K562 (cell line): ENCODE results near the gene KIF18B. TPM values are rescaled to one million over a fixed set of nuclear protein-coding genes. Genes with fewer than 3 reads are reported as not detected.
A peak's percentile ranks its signal among the peaks of the same experiment; 100 is the strongest.

Experiments used
- ATAC-seq: fragments of 200-7000 bp; cut with Tn5 transposase; 3 replicates; pipeline ENCODE4 v1.9.1; 2020; ENCODE audit warnings: moderate library complexity
- BruUV-seq: library from RNA; stranded (reverse); fragments of 400-500 nt; replicated peaks from 2 replicates; lab custom pipeline; 2021; lab: Mats Ljungman, UMichigan
- CTCF ChIA-PET: fragments of 300-600 bp; formaldehyde crosslinking; extraction: SDS; loops from one replicate; lab custom pipeline; 2021; ENCODE audit warnings: low intra/inter-chr PET ratio; lab: Yijun Ruan, JAX
- POLR2A ChIA-PET: fragments of 300-600, 350-650 bp; sonication (Branson Sonifier 250); formaldehyde crosslinking; extraction: SDS; loops from one replicate; lab custom pipeline; 2021; ENCODE audit warnings: antibody characterized with exemption, inconsistent platforms; lab: Yijun Ruan, JAX
- DNase-seq, 4 experiments: peaks; one replicate each; pipeline versions ENCODE4 v3.0.0 to v3.0.0-alpha.2; 2011 to 2018; ENCODE audit warnings: low spot score in 3 of 4, mixed read lengths in 3 of 4; ENCODE audit errors: extremely low read depth in 1 of 4
- FAIRE-seq: peaks from 2 replicates; lab custom pipeline; 2011; peaks lifted over from hg19 to GRCh38; lab: Jason Lieb, UNC
- H2AFZ ChIP-seq: 2 replicates; pipeline ENCODE4 v1.6.0; 2011; ENCODE audit warnings: low read depth, low read length, control low read depth, inconsistent platforms
- H3K27ac ChIP-seq: fragments of 200-600 bp; 3 replicates; pipeline ENCODE4 v1.8.0; 2011; ENCODE audit warnings: low read depth, mild to moderate bottlenecking, control low read depth, inconsistent platforms, low read length, moderate library complexity, mixed read lengths; ENCODE audit errors: extremely low read depth
- H3K27me3 ChIP-seq, 2 experiments: fragments of 300-600 bp in 1 of 2; 2 replicates in 1 of 2; 3 replicates in 1 of 2; pipeline versions ENCODE4 v1.6.0 to v1.8.0; 2011; ENCODE audit warnings: inconsistent platforms in 2 of 2, low read length in 2 of 2, mild to moderate bottlenecking in 1 of 2, mixed read lengths in 1 of 2, moderate library complexity in 1 of 2; ENCODE audit not compliant: control insufficient read depth in 2 of 2, insufficient read depth in 2 of 2
- H3K36me3 ChIP-seq: fragments of 300-600 bp; 3 replicates; pipeline ENCODE4 v1.8.0; 2011; ENCODE audit warnings: mild to moderate bottlenecking, low read length, inconsistent platforms; ENCODE audit not compliant: control insufficient read depth, insufficient read depth
- H3K4me1 ChIP-seq, 2 experiments: fragments of 200-600 bp in 1 of 2; replicated peaks in 1 of 2; 2 replicates in 1 of 2; 3 replicates in 1 of 2; pipeline versions ENCODE4 v1.5.1 to v1.8.0; 2011; ENCODE audit warnings: inconsistent platforms in 2 of 2, low read length in 2 of 2, mild to moderate bottlenecking in 1 of 2, mixed read lengths in 1 of 2, moderate library complexity in 1 of 2; ENCODE audit not compliant: control insufficient read depth in 2 of 2, insufficient read depth in 2 of 2
- H3K4me2 ChIP-seq: 2 replicates; pipeline ENCODE4 v1.6.1; 2011; ENCODE audit warnings: low read length, control low read depth, inconsistent platforms, mixed read lengths; ENCODE audit not compliant: insufficient read depth
- H3K4me3 ChIP-seq: fragments of 200-600 bp; sonication (generic), shearing (Covaris generic); 2 replicates; pipeline ENCODE4 v1.5.1; 2016; ENCODE audit warnings: control low read depth, inconsistent platforms
- H3K79me2 ChIP-seq: fragments of 200-600 bp; 3 replicates; pipeline ENCODE4 v1.8.0; 2011; ENCODE audit warnings: low read length, inconsistent platforms; ENCODE audit not compliant: control insufficient read depth, insufficient read depth
- H3K9ac ChIP-seq, 2 experiments: 2 replicates each; pipeline versions ENCODE4 v1.6.0 to v1.6.1; 2011; ENCODE audit warnings: low read depth in 2 of 2, low read length in 2 of 2, control low read depth in 1 of 2, inconsistent platforms in 1 of 2, mild to moderate bottlenecking in 1 of 2, mixed read lengths in 1 of 2; ENCODE audit not compliant: insufficient read depth in 1 of 2
- H3K9me1 ChIP-seq: one replicate; pipeline ENCODE4 v1.6.0; 2011; ENCODE audit warnings: inconsistent platforms, mild to moderate bottlenecking, low read length, moderate library complexity; ENCODE audit not compliant: control insufficient read depth, insufficient read depth
- H3K9me3 ChIP-seq: replicated peaks from 2 replicates; pipeline ENCODE4 v1.5.1; 2011; ENCODE audit warnings: low read depth, low read length, inconsistent platforms; ENCODE audit not compliant: control insufficient read depth, insufficient read depth
- H4K20me1 ChIP-seq: replicated peaks from 2 replicates; pipeline ENCODE4 v1.6.1; 2011; ENCODE audit warnings: low read length, inconsistent platforms, mixed read lengths; ENCODE audit not compliant: control insufficient read depth, insufficient read depth
- ARID1B ChIP-seq: fragments of 450-650 bp; IDR thresholded peaks from 2 replicates; pipeline ENCODE4 v1.6.1; 2016; ENCODE audit warnings: antibody characterized with exemption, mild to moderate bottlenecking, inconsistent platforms
- CSDE1 ChIP-seq, 2 experiments: fragments of 450-650 bp; IDR thresholded peaks; 2 replicates each; pipeline ENCODE4 v1.6.1; 2016; ENCODE audit warnings: mild to moderate bottlenecking in 1 of 2
- E2F4 ChIP-seq: sonication (generic); formaldehyde crosslinking; IDR thresholded peaks from 2 replicates; pipeline ENCODE4 v1.8.0; 2022; ENCODE audit warnings: mild to moderate bottlenecking, low read depth, missing genetic modification reagents
- ID3 ChIP-seq, 2 experiments: fragments of 250-450 bp in 1 of 2; fragments of 450-650 bp in 1 of 2; sonication (Bioruptor Pico) in 1 of 2; IDR thresholded peaks; 2 replicates each; pipeline versions ENCODE4 v1.6.1 to v1.8.0; 2016 to 2021; ENCODE audit warnings: mild to moderate bottlenecking in 2 of 2, moderate library complexity in 2 of 2, missing compliant biosample characterization in 1 of 2, missing genetic modification characterization in 1 of 2
- KAT8 ChIP-seq: fragments of 450-650 bp; IDR thresholded peaks from 2 replicates; pipeline ENCODE4 v1.6.1; 2016; ENCODE audit warnings: low read depth, mild to moderate bottlenecking
- KDM4B ChIP-seq, 2 experiments: fragments of 450-650 bp in 1 of 2; sonication (generic) in 1 of 2; IDR thresholded peaks; 2 replicates each; pipeline ENCODE4 v1.6.1; 2016 to 2017; ENCODE audit warnings: borderline replicate concordance in 2 of 2, antibody characterized with exemption in 1 of 2, low read depth in 1 of 2, mild to moderate bottlenecking in 1 of 2
- NR0B1 ChIP-seq: fragments of 450-650 bp; IDR thresholded peaks from one replicate; pipeline ENCODE4 v1.6.1; 2018; ENCODE audit warnings: mild to moderate bottlenecking, moderate library complexity; ENCODE audit not compliant: partially characterized antibody
- ZC3H8 ChIP-seq: fragments of 450-650 bp; IDR thresholded peaks from 2 replicates; pipeline ENCODE4 v1.6.1; 2017
- ZNF146 ChIP-seq: IDR thresholded peaks from one replicate; pipeline ENCODE4 v1.6.1; 2018; ENCODE audit warnings: missing compliant biosample characterization; ENCODE audit not compliant: unreplicated experiment
- ZNF224 ChIP-seq: sonication (generic); formaldehyde crosslinking; IDR thresholded peaks from 2 replicates; pipeline ENCODE4 v1.8.0; 2022; ENCODE audit warnings: mild to moderate bottlenecking, missing genetic modification reagents
- WGBS: fragments of 100-300 bp; shearing (Covaris generic); methylation state at CpG from one replicate; pipeline ENCODE4 v1.1.6; 2016; ENCODE audit warnings: low coverage, mixed read lengths; ENCODE audit not compliant: insufficient coverage; ENCODE audit errors: missing lambda C conversion rate; 5-methylcytosine and 5-hydroxymethylcytosine counted together
- in situ Hi-C: fragments of 300-500 bp; cut with MboI; formaldehyde crosslinking; loops from 4 replicates; pipeline ENCODE4 v1.15.0; 2018; ENCODE audit warnings: inconsistent platforms, mixed read lengths
- intact Hi-C: fragments of 100-400 bp; cut with micrococcal nuclease; formaldehyde crosslinking; loops from 2 replicates; pipeline ENCODE4 v1.14.2; 2022
- polyA plus RNA-seq, 8 experiments: library from polyadenylated mRNA; depleted of rRNA in 4 of 8; stranded (reverse) in 5 of 8; unstranded in 3 of 8; fragments of >200 nt; fragmentation: Nextera tagmentation in 2 of 8; fragmentation: Illumina TruSeq in 1 of 8; extraction: Ambion mirVana in 2 of 8; extraction: Trizol in 1 of 8; gene quantifications; 2 replicates each; pipeline versions ENCODE4 v1.2.1 to v1.2.3, GENCODE V29; 2011 to 2014; ENCODE audit warnings: inconsistent platforms in 1 of 8, missing spikeins in 1 of 8
- total RNA-seq, 7 experiments: library from RNA; depleted of rRNA in 6 of 7; stranded (reverse); fragments of >200 nt in 6 of 7; fragmentation: Illumina TruSeq in 2 of 7; extraction: Trizol in 2 of 7; gene quantifications; 2 replicates each; pipeline versions ENCODE4 v1.2.1 to v1.2.3, GENCODE V29; 2011 to 2021; ENCODE audit warnings: low replicate concordance in 1 of 7
- TF ChIP-seq, protein P1 (sequence below): fragments of 200-400 bp; formaldehyde crosslinking; IDR thresholded peaks from 2 replicates; pipeline ENCODE4 v1.6.1; 2017; ENCODE audit warnings: mild to moderate bottlenecking, low read depth, low read length, moderate library complexity

Gene KIF18B
- total and polyA plus RNA-seq, 9 of the 15 experiments (the other 6 are each of a cell fraction or from before 2014, with no cell fraction given) = 2.0 to 42.8 (median 13.2) TPM

DNA sequence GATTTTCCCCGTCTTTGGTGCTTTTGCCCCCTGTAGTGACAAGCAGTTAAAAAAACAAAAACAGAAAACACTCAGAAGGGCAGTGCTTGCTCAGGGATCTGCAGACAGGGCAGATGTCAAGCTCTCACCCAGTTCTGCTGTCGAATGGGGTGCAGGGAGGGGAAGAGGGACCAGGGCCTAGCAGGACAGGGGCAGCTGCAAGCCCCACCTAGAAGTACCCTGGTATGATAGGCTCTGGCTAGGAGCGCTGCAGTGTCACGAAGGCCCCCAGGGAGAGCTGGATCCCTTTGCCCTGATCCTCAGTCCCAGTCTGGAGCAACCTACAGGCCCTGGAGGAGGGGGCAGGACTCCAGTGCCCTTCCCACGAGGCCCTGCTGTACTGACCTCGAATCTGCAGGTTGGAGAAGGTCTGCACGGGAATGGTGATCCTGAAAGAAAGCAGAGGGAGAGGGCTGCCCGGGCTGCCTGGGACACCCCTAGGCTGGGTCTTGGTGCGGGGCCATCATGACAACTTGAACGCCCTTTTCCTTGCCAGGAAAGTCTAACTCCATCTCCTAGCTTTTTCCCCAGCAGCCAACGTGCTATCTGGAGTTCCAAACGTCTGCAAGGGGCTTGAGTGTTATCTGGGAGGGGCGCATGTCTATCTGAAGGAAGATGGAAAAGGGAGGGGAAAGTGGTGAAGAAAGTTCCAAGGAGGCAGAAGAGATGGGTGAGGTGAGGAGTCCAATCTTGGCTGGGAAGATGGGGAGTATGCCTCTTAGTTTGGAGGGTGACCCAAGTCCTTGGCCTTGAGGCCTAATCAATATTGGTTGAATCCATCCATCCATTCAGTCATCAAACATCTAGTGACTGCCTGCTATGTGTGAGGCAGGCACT, 37.1 kb downstream of the KIF18B start:
- BruUV-seq = no TSS peak
- Histone ChIP-seq H3K9ac (0 out of 4 replicates have a peak overlapping the region, but pooled peaks have one; percentile 3 to 28), H3K79me2 (no peaks in the 10 kb centered on the region), H3K4me2 (peak overlapping the region; percentile 48), H3K4me3 (no peak overlapping the region), H2AFZ (peak overlapping the region; percentile 76), H4K20me1 (no peaks in the 10 kb centered on the region), H3K36me3 (no peaks in the 10 kb centered on the region), H3K9me3 (no peaks in the 10 kb centered on the region), H3K27ac (no peak overlapping the region), H3K9me1 (peaks cover 7% of the 10 kb centered on the region), H3K4me1 (peaks cover 36 to 44% of the 10 kb centered on the region in 2 experiments), H3K27me3 (peaks cover 0 to 10% of the 10 kb centered on the region in 2 experiments; a peak in 1 of 5 replicates)
- no peak for DNase-seq
- FAIRE-seq = no peak
- intact Hi-C loops (no loop called here), in situ Hi-C loops (no loop called here)
- 52% methylated on average over 13 of the region's 13 CpGs for WGBS
- CTCF ChIA-PET = interaction anchor here (0.6 to 1.1 kb wide), 2 partner anchors 111 to 115 kb away, joined by 3 to 4 read pairs; no protein-coding TSS in a partner anchor
- POLR2A ChIA-PET = interaction anchor here (0.7 to 4.8 kb wide), 5 partner anchors 10 to 240 kb away, joined by 3 to 28 read pairs (median 4); partner anchors contain the start of gene EFTUD2
- ATAC-seq = no peak
- TF ChIP-seq ZNF224 (no peak), ARID1B (no peak), KAT8 (no peak), NR0B1 (no peak), ID3 (CRISPR knock-in tag; IDR thresholded peaks at IDR 0.05) (no peak), ID3 (tag; IDR thresholded peaks at IDR 0.05) (no peak), E2F4 (CRISPR knock-in tag) (no peak), KDM4B (IDR thresholded peaks at IDR 0.05; ENCODE audit: borderline replicate concordance in 2 of 2, low read depth in 1 of 2) (no peak), ZNF146 (no peak), ZC3H8 (no peak), CSDE1 (IDR thresholded peaks at IDR 0.05) (no peak)
- TF ChIP-seq, protein P1, sequence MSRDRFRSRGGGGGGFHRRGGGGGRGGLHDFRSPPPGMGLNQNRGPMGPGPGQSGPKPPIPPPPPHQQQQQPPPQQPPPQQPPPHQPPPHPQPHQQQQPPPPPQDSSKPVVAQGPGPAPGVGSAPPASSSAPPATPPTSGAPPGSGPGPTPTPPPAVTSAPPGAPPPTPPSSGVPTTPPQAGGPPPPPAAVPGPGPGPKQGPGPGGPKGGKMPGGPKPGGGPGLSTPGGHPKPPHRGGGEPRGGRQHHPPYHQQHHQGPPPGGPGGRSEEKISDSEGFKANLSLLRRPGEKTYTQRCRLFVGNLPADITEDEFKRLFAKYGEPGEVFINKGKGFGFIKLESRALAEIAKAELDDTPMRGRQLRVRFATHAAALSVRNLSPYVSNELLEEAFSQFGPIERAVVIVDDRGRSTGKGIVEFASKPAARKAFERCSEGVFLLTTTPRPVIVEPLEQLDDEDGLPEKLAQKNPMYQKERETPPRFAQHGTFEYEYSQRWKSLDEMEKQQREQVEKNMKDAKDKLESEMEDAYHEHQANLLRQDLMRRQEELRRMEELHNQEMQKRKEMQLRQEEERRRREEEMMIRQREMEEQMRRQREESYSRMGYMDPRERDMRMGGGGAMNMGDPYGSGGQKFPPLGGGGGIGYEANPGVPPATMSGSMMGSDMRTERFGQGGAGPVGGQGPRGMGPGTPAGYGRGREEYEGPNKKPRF = no peak
